Measurements from ENCODE around the gene YOD1.

DNA sequence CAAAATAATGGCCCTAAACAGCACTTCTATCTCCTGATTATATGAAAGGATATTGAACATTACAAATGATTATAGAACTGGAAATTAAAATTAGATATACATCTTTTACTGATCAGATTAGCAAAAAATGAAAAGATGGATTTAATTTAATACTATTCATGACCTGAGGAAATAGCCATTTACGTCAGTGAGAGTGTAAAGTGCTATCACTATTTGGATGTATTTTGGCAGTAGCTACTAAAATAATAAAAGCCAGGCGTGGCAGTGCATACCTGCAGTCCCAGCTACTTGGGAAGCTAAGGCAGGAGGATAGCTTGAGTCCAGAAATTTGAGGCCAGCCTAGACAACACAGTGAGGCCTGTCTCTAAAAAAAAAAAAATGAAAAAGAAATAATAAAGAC is 42.9 kb upstream of the YOD1 start:
- TF ChIP-seq, protein P1, sequence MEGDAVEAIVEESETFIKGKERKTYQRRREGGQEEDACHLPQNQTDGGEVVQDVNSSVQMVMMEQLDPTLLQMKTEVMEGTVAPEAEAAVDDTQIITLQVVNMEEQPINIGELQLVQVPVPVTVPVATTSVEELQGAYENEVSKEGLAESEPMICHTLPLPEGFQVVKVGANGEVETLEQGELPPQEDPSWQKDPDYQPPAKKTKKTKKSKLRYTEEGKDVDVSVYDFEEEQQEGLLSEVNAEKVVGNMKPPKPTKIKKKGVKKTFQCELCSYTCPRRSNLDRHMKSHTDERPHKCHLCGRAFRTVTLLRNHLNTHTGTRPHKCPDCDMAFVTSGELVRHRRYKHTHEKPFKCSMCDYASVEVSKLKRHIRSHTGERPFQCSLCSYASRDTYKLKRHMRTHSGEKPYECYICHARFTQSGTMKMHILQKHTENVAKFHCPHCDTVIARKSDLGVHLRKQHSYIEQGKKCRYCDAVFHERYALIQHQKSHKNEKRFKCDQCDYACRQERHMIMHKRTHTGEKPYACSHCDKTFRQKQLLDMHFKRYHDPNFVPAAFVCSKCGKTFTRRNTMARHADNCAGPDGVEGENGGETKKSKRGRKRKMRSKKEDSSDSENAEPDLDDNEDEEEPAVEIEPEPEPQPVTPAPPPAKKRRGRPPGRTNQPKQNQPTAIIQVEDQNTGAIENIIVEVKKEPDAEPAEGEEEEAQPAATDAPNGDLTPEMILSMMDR (conservative IDR thresholded peaks at IDR 0.05; ENCODE audit: low read depth, low read length) = no peak
- TF ChIP-seq EZH2 (IDR thresholded peaks at IDR 0.05; ENCODE audit: low read length, unreplicated experiment) (no peak), EZH2phosphoT487 (IDR thresholded peaks at IDR 0.05; ENCODE audit: borderline replicate concordance, low read length) (no peak)

All from PC-3 (cell line).